OCI-LY7 (cell line): ENCODE measurements around the gene CDK6.

Experiments used
- EZH2phosphoT487 ChIP-seq: fragments of 200-600 bp; sonication (generic); IDR thresholded peaks from 2 replicates; pipeline ENCODE4 v1.6.1; 2018; ENCODE audit warnings: low read depth, borderline replicate concordance, mild to moderate bottlenecking, mixed run types, antibody characterized with exemption, low read length, moderate library complexity, mixed read lengths
- TF ChIP-seq, protein P1 (sequence below): fragments of 200-600 bp; sonication (generic); conservative IDR thresholded peaks from 2 replicates; pipeline ENCODE4 v1.5.1; 2014; ENCODE audit warnings: mild to moderate bottlenecking, antibody characterized with exemption, low read length, moderate library complexity, mixed read lengths

GRCh38 chr7:92563345-92563744 is 273.0 kb downstream of the CDK6 start:
- TF ChIP-seq, protein P1, sequence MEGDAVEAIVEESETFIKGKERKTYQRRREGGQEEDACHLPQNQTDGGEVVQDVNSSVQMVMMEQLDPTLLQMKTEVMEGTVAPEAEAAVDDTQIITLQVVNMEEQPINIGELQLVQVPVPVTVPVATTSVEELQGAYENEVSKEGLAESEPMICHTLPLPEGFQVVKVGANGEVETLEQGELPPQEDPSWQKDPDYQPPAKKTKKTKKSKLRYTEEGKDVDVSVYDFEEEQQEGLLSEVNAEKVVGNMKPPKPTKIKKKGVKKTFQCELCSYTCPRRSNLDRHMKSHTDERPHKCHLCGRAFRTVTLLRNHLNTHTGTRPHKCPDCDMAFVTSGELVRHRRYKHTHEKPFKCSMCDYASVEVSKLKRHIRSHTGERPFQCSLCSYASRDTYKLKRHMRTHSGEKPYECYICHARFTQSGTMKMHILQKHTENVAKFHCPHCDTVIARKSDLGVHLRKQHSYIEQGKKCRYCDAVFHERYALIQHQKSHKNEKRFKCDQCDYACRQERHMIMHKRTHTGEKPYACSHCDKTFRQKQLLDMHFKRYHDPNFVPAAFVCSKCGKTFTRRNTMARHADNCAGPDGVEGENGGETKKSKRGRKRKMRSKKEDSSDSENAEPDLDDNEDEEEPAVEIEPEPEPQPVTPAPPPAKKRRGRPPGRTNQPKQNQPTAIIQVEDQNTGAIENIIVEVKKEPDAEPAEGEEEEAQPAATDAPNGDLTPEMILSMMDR, result no peak
- TF ChIP-seq EZH2phosphoT487, result no peak
